SU-DHL-6 (cell line): ENCODE results near the gene CLDN19.

ENCODE experiments used
- H2AFZ ChIP-seq: fragments of 200-600 bp; sonication (generic); 2 replicates; pipeline ENCODE4 v1.6.1; 2014; ENCODE audit warnings: low read depth, mild to moderate bottlenecking, moderate library complexity, mixed read lengths, antibody characterized with exemption, low read length; ENCODE audit not compliant: severe bottlenecking
- H3F3A ChIP-seq: fragments of 200-600 bp; shearing (Covaris generic); 2 replicates; pipeline ENCODE4 v1.6.0; 2016; ENCODE audit warnings: antibody characterized with exemption, mild to moderate bottlenecking; ENCODE audit not compliant: insufficient read depth
- H3K27ac ChIP-seq: fragments of 200-600 bp; sonication (generic); 2 replicates; pipeline ENCODE4 v1.5.1; 2016; ENCODE audit warnings: low read depth, mild to moderate bottlenecking, low read length, moderate library complexity, mixed read lengths
- H3K27me3 ChIP-seq: fragments of 200-600 bp; sonication (generic), shearing (Covaris generic); 2 replicates; pipeline ENCODE4 v1.6.0; 2014; ENCODE audit warnings: mild to moderate bottlenecking, low read length
- H3K36me3 ChIP-seq: fragments of 200-600 bp; sonication (generic); 2 replicates; pipeline ENCODE4 v1.6.1; 2014; ENCODE audit warnings: mild to moderate bottlenecking, low read length, mixed read lengths
- H3K4me2 ChIP-seq: fragments of 300-600, 200-600 bp; shearing (Covaris generic), sonication (generic); 2 replicates; pipeline ENCODE4 v1.6.0; 2014; ENCODE audit warnings: low read length, low read depth, mild to moderate bottlenecking; ENCODE audit not compliant: poor library complexity, severe bottlenecking
- H3K4me3 ChIP-seq: fragments of 200-600 bp; sonication (generic); 2 replicates; pipeline ENCODE4 v1.5.1; 2014; ENCODE audit warnings: antibody characterized with exemption, low read length, mild to moderate bottlenecking, mixed read lengths; ENCODE audit not compliant: insufficient read depth, poor library complexity, severe bottlenecking
- H3K79me2 ChIP-seq: fragments of 200-600 bp; sonication (generic); 2 replicates; pipeline ENCODE4 v1.6.1; 2014; ENCODE audit warnings: mild to moderate bottlenecking, low read length, moderate library complexity; ENCODE audit not compliant: insufficient read depth
- H3K9ac ChIP-seq: fragments of 200-600 bp; sonication (generic); 2 replicates; pipeline ENCODE4 v1.7.0; 2014; ENCODE audit warnings: mild to moderate bottlenecking, low read length
- H3K9me2 ChIP-seq: fragments of 200-600 bp; sonication (generic); replicated peaks from 2 replicates; pipeline ENCODE4 v1.6.1; 2014; ENCODE audit warnings: low read length; ENCODE audit not compliant: insufficient read depth
- H3K9me3 ChIP-seq: fragments of 200-600 bp; sonication (generic); 2 replicates; pipeline ENCODE4 v1.6.1; 2014; ENCODE audit warnings: low read length, mixed read lengths; ENCODE audit not compliant: insufficient read depth
- H4K20me1 ChIP-seq: fragments of 200-600 bp; sonication (generic); 2 replicates; pipeline ENCODE4 v1.6.1; 2014; ENCODE audit warnings: low read depth, mild to moderate bottlenecking, antibody characterized with exemption, low read length, moderate library complexity, mixed read lengths
- EZH2phosphoT487 ChIP-seq: fragments of 200-600 bp; sonication (generic), shearing (Covaris generic); conservative IDR thresholded peaks from 2 replicates; pipeline ENCODE4 v1.6.1; 2018; ENCODE audit warnings: mild to moderate bottlenecking, antibody characterized with exemption, low read length, moderate library complexity, mixed read lengths
- TF ChIP-seq, protein P1 (sequence below): fragments of 200-600 bp; sonication (generic); IDR thresholded peaks from one replicate; pipeline ENCODE4 v1.5.1; 2017; ENCODE audit warnings: antibody characterized with exemption, mild to moderate bottlenecking, low read length, moderate library complexity; ENCODE audit not compliant: insufficient read depth, poor library complexity, severe bottlenecking

The CLDN19 gene

GRCh38 chr1:42757892-42758275 is 17.8 kb upstream of the CLDN19 start:
- H4K20me1 ChIP-seq, result no peaks in the 10 kb centered on the region

GRCh38 chr1:42756956-42757891 is 17.2 kb upstream of the CLDN19 start:
- H3K4me2 ChIP-seq, result no peak overlapping the region
- no peak overlapping the region for H2AFZ ChIP-seq
- H3K9me3 ChIP-seq, result no peaks in the 10 kb centered on the region
- H3K36me3 ChIP-seq, result peaks cover 9% of the 10 kb centered on the region
- H3K9me2 ChIP-seq, result no peaks in the 10 kb centered on the region
- H3K4me3 ChIP-seq, result no peak overlapping the region
- no peak overlapping the region for H3K9ac ChIP-seq
- H4K20me1 ChIP-seq, result no peaks in the 10 kb centered on the region
- H3K79me2 ChIP-seq, result no peaks in the 10 kb centered on the region
- TF ChIP-seq, protein P1, sequence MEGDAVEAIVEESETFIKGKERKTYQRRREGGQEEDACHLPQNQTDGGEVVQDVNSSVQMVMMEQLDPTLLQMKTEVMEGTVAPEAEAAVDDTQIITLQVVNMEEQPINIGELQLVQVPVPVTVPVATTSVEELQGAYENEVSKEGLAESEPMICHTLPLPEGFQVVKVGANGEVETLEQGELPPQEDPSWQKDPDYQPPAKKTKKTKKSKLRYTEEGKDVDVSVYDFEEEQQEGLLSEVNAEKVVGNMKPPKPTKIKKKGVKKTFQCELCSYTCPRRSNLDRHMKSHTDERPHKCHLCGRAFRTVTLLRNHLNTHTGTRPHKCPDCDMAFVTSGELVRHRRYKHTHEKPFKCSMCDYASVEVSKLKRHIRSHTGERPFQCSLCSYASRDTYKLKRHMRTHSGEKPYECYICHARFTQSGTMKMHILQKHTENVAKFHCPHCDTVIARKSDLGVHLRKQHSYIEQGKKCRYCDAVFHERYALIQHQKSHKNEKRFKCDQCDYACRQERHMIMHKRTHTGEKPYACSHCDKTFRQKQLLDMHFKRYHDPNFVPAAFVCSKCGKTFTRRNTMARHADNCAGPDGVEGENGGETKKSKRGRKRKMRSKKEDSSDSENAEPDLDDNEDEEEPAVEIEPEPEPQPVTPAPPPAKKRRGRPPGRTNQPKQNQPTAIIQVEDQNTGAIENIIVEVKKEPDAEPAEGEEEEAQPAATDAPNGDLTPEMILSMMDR, result peak; percentile 50
- no peak for TF ChIP-seq EZH2phosphoT487
- no peaks in the 10 kb centered on the region for H3K27me3 ChIP-seq
- no peak overlapping the region for H3K27ac ChIP-seq
- H3F3A ChIP-seq, result 0 out of 2 replicates have a peak, but pooled peaks cover 3% of the 10 kb centered on the region

More at GRCh38 chr1:42757892-42758275, 17.8 kb upstream of the CLDN19 start:
- Histone ChIP-seq H3K4me2 (no peak overlapping the region), H3K36me3 (peaks cover 7% of the 10 kb centered on the region), H3K9me2 (no peaks in the 10 kb centered on the region), H3K9ac (no peak overlapping the region), H3F3A (0 out of 2 replicates have a peak, but pooled peaks cover 3% of the 10 kb centered on the region), H3K27ac (no peak overlapping the region), H2AFZ (no peak overlapping the region), H3K79me2 (no peaks in the 10 kb centered on the region), H3K4me3 (no peak overlapping the region), H3K27me3 (no peaks in the 10 kb centered on the region), H3K9me3 (no peaks in the 10 kb centered on the region)
- no peak for TF ChIP-seq EZH2phosphoT487
- TF ChIP-seq, protein P1, result no peak

DNA sequence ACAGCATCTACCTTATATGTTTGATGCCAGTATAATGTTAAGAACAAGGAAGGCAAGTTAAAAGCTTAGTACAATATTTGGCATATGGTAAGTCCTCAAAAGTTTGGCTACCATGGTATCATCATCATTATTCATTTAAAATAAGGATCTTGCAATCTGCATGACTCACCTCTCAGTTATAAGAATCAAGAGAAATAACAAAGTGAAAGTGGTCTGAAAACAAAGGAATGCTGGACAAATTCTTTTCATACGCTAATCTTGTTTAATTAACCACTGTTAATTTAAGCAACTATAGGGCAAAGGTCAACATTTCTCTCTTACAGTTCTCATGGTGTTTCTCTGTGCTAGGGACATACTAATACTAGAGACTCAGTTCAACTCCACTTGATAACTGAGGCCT is 13.0 kb upstream of the CLDN19 start:
- Histone ChIP-seq H3K9me3 (no peaks in the 10 kb centered on the region), H4K20me1 (no peaks in the 10 kb centered on the region), H3K9me2 (no peaks in the 10 kb centered on the region), H3K9ac (no peak overlapping the region), H3K27me3 (no peaks in the 10 kb centered on the region), H3K4me3 (no peak overlapping the region), H3F3A (no peaks in the 10 kb centered on the region), H3K79me2 (no peaks in the 10 kb centered on the region), H3K36me3 (peaks cover 7% of the 10 kb centered on the region; the same call in 1 of the 2 replicates), H2AFZ (no peak overlapping the region), H3K27ac (no peak overlapping the region), H3K4me2 (no peak overlapping the region)
- no peak for TF ChIP-seq EZH2phosphoT487
- TF ChIP-seq, protein P1, result no peak
